T-helper 2 cell treated with Interferon-gamma antibody and Interleukin-4, amounts not matched to agents 100 ng/mL and 5 ng/mL, for 36 hours (primary cell): Measurements from ENCODE around the gene SVIL. TPM values are rescaled to one million over a fixed set of nuclear protein-coding genes. Genes with fewer than 3 reads are reported as not detected.
"Not testable (repeated sequence)": the region's sequence is repeated elsewhere in the genome, so short reads cannot be mapped to it uniquely, and the experiment has no call there.

Source experiments
- intact Hi-C: fragments of 100-400 bp; cut with micrococcal nuclease; formaldehyde crosslinking; loops from one replicate; pipeline ENCODE4 v1.15.1; 2023
- total RNA-seq: library from RNA; stranded (reverse); gene quantifications from 2 replicates; pipeline ENCODE4 v1.2.3, GENCODE V29; 2022

SVIL gene
- total RNA-seq, 1 donor from 2014 or later, result 18.3 TPM

DNA sequence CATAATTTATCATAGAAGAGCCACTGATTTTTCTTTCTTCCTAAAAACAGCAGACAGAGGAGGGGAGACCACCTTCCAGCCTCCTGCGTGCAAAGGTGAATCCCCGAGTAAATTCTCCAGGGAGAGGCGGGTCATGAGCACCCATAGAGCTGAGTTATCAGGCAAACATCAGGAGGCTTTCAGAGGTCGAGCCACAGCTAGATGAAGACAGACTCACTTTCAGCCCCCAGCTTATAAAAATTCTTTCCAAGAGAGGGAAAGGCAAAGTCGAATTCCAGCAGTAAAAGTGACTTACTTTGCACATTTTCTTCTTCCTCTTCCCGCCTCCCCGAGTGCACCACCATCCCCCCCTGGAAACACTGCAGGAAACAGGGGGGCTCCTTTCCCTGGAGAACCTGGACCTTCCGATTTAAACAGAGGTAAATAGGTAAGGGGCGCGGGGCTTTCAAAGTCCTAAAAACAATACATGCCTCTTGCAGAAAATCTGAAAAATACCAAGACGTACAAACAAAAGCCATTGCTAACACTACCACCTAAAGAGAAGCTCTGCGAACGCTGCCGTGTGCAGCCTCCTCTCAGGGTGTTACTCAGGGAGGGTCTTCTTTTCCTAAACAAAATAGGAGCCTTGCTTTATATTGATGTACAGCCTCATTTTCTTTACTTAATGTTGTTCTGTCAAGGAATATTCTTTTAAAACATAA lies 163.8 kb downstream of the SVIL start:
- intact Hi-C loops, result no loop called here

DNA sequence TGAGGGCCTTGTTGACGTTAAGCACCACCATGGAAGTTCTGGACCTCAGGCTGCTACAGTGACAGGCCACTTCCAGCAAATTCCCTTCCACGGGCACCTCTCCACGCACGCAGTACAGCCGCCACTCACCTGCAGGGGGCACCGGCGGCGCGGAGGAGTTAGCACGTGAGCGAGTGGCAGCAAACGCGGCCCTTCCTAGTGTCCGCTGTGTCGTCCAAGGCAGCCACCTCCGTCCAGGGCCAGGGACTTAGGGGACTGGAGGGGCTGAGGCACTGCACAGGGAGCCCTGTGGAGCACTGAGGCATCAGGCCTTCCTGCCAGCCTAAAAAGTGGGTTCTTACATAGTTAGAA lies 164.4 kb downstream of the SVIL start:
- intact Hi-C loops, result no loop called here

DNA sequence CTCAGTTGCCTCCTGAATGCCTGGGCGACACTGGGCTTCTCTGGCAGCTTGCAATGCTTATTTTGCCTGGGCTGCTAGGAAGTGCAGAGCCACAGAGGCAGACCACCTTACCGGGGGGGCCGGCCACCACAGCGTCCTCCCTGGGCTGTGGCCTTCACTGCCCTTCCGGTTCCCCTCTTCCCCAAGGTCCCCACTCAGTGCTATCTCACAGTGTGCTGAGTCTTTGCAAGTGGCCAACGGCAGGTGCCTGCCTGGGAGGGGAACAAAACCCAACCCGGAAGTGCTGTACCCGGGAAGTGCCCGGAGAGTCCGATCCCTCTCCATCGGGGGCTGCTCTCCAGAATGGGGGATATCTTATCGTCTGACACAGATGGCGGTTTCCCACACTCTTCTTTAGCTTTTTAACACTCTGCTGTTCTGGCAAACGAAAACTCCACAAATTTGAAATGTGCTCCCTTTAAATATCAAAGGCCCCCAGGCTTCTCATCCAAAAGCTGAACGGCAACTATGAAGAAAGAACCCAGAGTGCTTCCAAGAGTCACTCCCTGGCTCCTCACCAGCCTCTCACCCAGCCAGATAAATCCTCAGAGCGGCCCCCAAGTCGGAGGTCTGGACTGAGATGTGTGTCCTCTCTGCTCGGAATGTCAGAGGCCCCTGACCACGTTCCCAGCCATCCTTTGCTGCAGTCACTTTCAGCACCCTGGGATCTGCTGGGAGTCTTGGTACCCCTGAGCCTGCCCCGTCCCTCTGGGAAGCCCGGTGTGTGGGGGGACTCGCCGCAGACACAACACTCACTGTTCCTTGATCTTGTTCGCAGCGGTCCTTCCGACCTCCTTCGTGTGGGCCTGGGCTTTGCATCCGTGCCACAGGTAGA lies 165.1 kb downstream of the SVIL start:
- intact Hi-C loops, result no loop called here

DNA sequence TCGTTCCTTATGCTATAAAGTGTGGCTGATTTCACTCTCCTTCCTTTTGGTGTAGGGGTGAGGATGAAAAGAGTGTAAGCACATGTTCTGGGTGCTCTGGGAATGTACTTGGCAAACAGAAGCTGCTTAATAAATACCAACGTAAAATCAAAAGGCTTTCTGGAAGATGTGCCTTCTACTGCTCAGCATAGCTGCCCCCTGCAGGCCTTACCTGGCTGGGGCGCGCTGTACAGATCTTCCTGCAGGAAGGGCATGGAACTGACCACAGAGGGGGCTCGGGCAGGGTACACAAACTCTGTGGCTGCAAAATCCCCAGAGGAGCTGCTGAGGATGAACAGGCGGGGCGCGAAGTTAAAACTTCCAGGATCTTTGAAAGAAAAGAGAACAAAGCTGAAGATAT lies 169.4 kb downstream of the SVIL start:
- intact Hi-C loops, result no loop called here

DNA sequence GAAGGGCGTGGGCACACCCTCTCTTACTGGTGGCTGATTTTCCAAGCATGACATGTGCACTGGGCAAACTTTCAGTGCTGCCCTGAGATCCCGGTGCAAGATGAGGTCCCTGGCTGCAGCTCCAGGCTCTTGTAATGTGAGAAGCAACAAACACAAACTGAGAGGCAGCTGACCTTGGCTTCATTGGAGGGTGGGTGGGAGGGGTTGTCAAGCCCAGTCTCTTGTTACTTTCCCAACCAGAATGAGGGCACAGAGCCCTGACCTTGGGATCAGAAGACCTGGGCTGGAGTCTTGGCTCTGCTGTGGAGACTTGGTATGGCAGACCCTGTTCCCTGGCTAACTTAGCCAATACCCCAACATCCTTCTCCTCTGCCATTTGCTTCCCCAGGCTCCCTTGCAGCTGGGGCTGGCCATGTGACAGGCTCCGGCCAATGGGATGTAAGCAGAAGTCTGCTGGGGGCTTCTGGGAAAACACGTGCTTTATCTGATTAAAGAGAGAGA lies 170.1 kb downstream of the SVIL start:
- intact Hi-C loops, result not testable (repeated sequence)

DNA sequence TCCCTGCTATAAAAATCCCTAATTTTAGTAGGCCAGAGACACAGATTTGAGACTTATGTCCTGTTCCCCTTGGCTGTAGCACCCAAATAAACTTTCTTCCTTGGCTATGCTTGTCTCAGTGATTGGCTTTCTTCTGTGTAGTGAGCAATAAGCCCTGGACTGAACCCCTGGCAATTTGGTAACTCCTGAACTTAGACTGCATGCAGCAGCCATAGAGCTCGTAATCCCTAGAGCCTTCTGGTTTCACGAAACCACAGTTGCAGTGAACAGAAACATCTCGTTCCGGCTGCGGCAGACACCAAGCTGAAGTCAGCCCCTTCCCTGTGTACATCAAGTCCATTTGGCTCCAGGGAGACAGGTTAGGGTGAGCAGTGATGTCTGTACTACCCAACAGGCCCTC lies 173.7 kb downstream of the SVIL start:
- intact Hi-C loops, result no loop called here

DNA sequence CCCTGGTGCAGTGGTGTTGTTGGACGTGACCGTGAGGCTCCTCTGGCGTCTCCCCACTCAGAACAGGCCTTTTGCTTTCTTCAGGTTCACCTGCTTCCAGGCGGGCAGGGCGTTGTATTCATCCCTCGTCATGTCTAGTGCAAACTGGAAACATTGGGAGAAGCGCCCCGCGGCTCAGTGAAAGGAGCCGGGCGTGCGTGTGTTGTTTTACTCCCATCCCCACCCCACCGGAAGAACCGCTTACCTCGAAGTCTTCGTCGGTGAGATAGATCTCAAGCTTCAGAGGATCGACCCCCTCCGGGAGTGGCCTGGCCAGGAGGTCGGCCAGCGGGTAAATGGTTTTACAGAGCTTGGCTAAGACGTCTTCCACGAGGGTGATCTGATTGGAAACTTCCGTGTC lies 176.6 kb downstream of the SVIL start:
- intact Hi-C loops, result not testable (repeated sequence)

DNA sequence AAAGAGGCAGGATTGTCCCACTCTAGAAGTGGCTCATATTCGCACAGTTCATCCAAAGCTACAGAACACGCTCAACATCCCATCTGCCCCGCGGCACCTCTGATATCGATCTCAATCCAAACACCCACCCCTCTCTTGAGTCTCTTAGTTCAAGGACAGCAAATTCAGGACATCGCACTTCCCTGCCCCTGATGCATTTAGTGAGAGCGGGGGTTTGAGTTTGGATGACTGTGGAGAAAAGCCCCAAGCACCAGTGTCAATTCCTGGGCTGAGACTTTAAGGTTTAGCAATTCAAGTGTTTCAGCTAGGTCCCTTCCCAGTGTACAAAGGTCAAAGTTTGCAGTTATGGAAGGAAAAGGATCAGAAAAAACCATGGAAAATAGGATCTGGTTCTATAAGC lies 179.7 kb downstream of the SVIL start:
- intact Hi-C loops, result no loop called here

DNA sequence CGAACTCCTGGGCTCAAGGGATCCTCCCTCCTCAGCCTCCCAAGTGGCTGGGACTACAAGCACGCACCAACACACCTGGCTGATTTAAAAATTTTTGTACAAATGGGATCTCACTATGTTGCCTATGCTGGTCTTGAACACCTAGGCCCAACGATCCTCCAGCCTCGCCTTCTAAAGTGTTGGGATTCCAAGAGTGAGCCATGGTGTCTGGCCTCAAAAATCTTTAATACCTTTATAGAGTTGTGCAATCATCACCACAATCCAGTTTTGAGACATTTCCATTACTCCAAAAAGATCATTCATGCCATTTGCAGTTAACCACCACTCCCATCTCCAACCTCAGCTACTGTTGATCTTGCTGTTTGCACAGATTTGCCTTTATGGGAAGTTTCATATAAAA lies 180.5 kb downstream of the SVIL start:
- intact Hi-C loops, result no loop called here

DNA sequence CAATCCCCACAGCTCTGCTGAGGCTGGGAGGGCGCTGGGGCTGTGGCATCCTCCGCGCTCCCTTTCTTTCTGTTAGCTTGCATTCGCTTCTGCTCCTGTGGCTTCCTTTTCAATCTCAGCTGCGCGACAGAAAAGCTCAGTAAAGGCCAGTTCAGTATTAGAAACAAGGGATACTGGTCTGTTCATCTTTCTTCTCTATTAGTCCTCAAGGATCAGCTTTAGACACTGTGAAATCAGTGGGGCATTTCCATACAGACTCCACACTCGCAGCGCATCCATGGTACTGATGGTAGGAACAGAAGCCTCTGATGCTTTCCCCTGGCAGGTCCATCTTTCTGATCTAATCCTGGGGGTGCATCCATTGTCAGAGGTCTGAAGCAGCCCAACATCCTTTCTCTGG lies 182.2 kb downstream of the SVIL start:
- intact Hi-C loops, result no loop called here

DNA sequence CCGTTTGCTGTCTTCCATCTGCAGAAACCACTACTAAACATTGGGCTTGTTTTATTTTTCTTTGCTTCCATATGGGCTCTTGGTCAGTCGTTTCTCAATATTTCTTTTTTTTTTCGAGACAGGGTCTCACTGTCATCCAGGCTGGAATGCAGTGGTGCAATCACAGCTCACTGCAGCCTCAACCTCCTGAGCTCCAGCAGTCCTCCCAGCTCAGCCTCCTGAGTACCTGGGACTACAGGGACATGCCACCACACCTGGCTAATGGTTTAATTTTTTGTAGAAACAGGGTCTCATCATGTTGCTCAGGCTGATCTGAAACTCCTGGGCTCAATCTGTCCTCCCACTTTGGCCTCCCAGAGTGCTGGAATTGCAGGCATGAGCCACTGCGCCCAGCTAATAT lies 182.8 kb downstream of the SVIL start:
- intact Hi-C loops, result no loop called here

DNA sequence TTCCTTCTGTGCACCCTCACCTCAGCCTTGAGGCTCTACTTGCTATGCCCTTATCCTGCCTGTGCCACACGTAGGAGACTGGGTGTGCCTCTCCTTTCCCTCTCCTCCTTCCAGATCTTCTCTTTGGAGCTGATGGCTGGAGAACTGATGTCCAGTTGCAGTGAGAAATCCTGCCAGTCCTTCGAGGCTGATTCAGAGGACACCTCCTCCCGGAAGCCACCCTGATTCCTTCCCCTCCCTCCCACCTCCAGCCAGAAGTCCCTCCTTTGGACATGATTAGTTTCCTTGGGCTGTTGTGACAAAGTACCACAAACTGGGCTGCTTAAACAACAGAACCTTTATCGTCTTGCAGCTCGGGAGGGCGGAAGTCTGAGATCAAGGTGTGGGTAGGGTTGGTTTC lies 184.4 kb downstream of the SVIL start:
- intact Hi-C loops, result no loop called here

DNA sequence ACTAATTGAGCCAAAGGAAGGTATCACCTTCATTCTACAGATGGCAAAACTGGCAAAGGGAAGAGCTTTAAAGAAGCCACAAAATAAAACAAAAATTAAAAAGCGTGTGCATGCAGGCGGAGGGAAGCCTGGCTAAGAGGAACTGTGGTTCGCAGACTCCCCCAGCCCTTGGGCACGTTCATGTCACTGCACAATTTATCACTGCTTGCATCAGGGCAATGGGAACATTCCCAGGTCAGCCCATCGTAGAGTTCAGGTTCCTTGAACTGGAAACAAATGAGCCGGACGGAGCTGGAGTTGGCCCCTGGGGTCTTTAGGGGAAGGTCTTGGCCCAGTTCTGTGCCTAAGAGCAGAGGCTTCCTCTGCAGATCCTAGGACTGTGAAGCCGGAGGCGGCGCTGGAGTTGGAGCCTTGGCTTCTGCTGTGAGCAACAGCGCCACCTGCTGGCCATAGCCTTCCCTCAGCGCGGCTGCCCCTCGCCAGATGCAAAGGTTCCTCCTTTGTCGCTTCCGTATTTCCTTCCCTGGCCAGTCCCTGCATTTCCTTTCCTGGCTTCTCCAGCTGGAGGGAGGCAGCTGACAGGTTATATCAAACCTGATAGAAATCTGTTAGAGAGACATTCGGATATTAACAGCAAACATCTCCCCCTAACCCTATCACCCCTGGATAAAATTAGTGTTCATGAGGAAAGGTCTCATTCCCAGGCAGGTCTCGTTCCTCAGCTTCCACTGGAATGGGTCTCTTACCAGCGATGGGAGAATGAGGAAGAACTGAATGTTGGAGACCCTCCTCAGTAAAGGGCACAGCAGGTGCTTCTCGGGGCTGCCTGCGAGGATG lies 185.8 kb downstream of the SVIL start:
- intact Hi-C loops, result loop anchor here (2.0 to 5.0 kb wide), 3 partner anchors 42 to 62 kb away; no protein-coding TSS in a partner anchor

DNA sequence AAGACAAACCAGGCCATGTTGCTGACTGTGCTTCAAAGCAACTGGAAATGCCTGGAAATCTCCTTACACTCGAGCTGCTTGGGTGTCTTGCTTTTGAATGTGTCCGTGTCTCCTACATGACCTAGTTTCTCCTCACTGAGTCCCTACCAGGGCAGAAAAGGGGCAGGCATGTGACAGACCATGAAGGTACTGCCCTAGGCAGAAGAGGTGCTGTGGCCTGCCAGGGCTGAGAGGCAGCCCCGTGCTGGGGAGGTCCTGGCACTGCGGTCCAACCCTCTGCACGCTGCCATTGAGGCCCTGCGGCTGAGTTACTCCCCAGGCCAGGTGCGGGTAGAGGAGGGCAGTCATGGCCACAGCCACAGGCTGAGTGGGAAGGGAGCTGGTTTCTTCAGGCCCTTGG lies 186.6 kb downstream of the SVIL start:
- intact Hi-C loops, result loop anchor here (2.0 to 5.0 kb wide), 3 partner anchors 41 to 61 kb away; no protein-coding TSS in a partner anchor

DNA sequence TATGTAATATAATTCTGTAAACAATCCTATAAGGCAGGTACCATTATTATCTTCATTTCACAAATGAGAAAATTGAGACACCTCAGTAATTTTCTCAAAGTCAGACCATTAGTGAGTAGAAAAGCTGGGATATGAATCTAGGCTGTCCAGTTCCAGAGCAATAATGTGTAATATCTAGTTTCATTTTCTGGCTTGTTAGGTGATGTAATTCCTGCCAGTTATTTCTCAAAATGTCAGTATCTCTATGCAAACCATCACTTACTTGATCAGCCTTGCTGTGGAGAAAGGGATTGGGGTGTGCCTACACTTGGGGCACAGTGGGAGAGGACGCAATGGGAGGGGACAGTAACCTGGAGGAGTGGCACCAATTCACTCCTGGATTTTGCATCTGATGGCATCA lies 188.4 kb downstream of the SVIL start:
- intact Hi-C loops, result loop anchor here (2.0 to 5.0 kb wide), 3 partner anchors 39 to 70 kb away; no protein-coding TSS in a partner anchor

DNA sequence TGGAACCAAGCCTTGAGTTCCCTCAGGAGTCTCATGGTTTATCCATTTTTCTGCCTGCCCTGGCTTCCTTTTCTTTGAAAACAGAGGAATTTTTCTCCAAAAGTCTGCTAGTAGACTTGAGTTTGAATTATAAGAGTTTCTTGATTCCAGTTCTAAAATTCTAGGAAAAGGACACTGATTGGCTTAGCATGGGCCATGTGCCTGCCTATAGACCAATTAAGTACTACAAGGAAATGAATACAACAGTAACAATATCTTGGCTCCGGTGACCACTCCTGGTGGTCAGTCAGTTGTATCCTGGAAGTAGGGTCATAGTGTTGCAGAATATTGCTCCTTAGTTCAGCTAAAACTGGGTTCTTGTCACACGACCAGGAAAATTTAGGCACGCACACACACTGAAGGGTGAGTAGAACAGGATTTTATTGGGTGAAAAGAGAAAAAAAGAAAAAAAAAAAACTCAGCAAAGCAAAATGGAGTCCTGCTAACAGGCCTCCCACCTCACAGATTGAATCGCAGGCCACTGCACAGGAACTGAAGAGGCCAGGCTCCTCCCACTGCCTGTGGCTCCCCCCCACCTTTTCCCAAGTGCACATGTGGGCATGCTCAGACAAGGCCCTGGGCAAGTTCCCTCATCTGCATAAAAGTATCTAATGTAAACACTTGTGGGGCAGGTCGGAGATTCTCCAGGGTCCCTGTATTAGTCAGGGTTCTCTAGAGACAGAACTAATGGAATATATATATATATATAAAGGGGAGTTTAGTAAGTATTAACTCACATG lies 190.8 kb downstream of the SVIL start:
- intact Hi-C loops, result no loop called here

DNA sequence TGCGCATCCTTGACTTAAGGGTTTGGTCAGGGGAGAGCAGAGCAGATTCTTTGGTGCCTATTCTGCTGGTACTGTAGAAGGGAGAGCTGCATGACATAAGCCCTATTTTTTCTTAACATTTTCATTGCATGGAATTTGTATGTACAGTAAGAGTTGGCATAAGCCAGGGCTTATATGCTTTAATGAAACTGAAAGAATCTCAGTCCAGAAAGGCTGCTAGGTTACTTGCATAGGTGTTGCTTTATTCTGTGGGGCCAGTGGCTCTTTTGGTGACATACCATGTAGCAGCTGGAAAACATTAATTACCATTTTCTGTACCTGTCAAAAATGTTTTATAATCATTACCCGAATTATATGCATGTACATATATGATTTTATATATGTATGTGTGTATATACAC lies 193.8 kb downstream of the SVIL start:
- intact Hi-C loops, result no loop called here

DNA sequence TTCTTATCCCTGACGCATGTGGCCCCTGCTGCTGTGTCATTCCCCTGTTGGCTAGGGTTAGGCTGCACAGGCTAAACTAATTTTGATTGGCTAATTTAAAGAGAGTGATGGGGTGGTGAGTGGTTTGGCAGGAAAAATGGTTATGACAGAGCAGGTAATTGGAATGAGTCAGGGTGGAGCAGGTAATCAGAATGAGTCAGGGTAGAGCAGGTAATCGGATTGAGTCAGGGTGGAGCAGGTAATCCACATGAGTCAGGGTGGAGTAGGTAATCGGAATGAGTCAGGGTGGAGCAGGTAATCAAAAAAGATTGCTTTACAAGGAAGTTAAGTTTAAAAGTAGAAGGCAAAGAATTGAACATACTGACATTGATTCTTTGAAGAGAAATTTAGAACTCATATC lies 195.8 kb downstream of the SVIL start:
- intact Hi-C loops, result not testable (repeated sequence)

DNA sequence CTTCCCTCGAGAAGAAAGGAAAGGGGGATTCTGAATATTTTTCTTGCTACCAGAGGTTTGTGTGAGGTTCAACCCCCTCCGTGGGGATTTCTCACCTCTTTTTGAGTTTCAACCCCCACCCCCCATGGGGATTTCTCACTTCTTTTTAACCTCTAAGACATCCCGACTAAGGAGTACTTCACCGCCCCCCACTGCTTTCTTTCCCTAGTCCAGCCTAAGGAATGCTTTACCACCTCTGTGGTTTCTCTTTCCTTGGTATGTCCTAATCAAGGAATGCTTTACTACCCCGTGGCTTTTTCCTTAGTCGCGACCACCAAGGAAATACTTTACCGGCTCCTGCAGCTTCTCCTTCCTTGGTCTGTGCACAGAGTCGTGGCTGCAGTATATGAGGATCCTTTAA lies 196.5 kb downstream of the SVIL start:
- intact Hi-C loops, result no loop called here

DNA sequence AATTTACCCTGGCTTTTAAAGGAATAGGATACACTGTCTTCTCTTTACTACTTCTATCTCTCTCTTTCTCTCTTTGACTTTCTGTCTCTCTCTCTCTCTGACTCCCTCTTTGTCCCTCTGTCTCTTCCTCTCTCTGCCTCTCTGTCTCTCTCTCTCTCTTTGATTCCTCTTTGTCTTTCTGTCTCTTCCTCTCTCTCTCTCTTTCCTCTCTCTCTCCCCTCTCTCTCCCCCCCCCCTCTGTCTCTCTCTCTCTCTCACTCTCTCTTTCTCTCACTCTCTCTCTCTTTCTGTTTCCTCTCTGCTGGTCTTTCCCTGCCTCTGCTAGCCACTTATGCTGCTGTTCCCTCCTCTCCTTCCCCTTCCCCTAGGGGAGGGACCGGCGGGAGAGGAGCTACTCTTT lies 196.9 kb downstream of the SVIL start:
- intact Hi-C loops, result no loop called here
